Astrocyte (in vitro differentiated cells and primary cell): ENCODE data around the gene CD58. TPM values are rescaled to one million over a fixed set of nuclear protein-coding genes. Genes with fewer than 3 reads are reported as not detected.

Experiments used
- DNase-seq: peaks from one replicate; pipeline ENCODE4 v3.0.0-alpha.2; 2010; ENCODE audit warnings: low read depth
- FAIRE-seq: peaks from 2 replicates; lab custom pipeline; 2011; peaks lifted over from hg19 to GRCh38; lab: Jason Lieb, UNC
- H2AFZ ChIP-seq: 2 replicates; pipeline ENCODE4 v1.6.0; 2012; ENCODE audit warnings: low read depth, low read length, inconsistent platforms
- H3K27ac ChIP-seq: 2 replicates; pipeline ENCODE4 v1.5.1; 2011; ENCODE audit warnings: low read depth, low read length, inconsistent platforms
- H3K27me3 ChIP-seq: 2 replicates; pipeline ENCODE4 v1.6.0; 2011; ENCODE audit warnings: low read length, inconsistent platforms; ENCODE audit not compliant: insufficient read depth
- H3K36me3 ChIP-seq: 2 replicates; pipeline ENCODE4 v1.5.1; 2011; ENCODE audit warnings: low read length, inconsistent platforms; ENCODE audit not compliant: insufficient read depth
- H3K4me1 ChIP-seq: 2 replicates; pipeline ENCODE4 v1.5.1; 2011; ENCODE audit warnings: low read length, inconsistent platforms; ENCODE audit not compliant: insufficient read depth
- H3K4me2 ChIP-seq: 2 replicates; pipeline ENCODE4 v1.6.0; 2012; ENCODE audit warnings: low read length, inconsistent platforms
- H3K4me3 ChIP-seq: 2 replicates; pipeline ENCODE4 v1.5.1; 2011; ENCODE audit warnings: low read depth, mild to moderate bottlenecking, low read length, inconsistent platforms; ENCODE audit not compliant: insufficient read depth
- H3K79me2 ChIP-seq: 2 replicates; pipeline ENCODE4 v1.6.0; 2012; ENCODE audit warnings: mild to moderate bottlenecking, low read length, inconsistent platforms; ENCODE audit not compliant: insufficient read depth
- H3K9ac ChIP-seq: 2 replicates; pipeline ENCODE4 v1.6.0; 2012; ENCODE audit warnings: mild to moderate bottlenecking, low read length, inconsistent platforms
- H3K9me3 ChIP-seq: 2 replicates; pipeline ENCODE4 v1.5.1; 2012; ENCODE audit warnings: low read depth, mild to moderate bottlenecking, low read length, inconsistent platforms; ENCODE audit not compliant: insufficient read depth
- H4K20me1 ChIP-seq: 2 replicates; pipeline ENCODE4 v1.6.0; 2012; ENCODE audit warnings: low read length, inconsistent platforms; ENCODE audit not compliant: insufficient read depth
- H3K27ac Mint-ChIP-seq: one replicate; pipeline ENCODE4 v1.8.0; 2021; ENCODE audit warnings: mild to moderate bottlenecking, mixed read lengths; ENCODE audit not compliant: unreplicated experiment
- H3K27me3 Mint-ChIP-seq: one replicate; pipeline ENCODE4 v1.8.0; 2021; ENCODE audit warnings: low read depth, mixed read lengths; ENCODE audit not compliant: unreplicated experiment
- H3K36me3 Mint-ChIP-seq: one replicate; pipeline ENCODE4 v1.8.0; 2021; ENCODE audit warnings: low read depth, mixed read lengths; ENCODE audit not compliant: unreplicated experiment
- H3K4me1 Mint-ChIP-seq: one replicate; pipeline ENCODE4 v1.8.0; 2021; ENCODE audit warnings: low read depth, mixed read lengths; ENCODE audit not compliant: unreplicated experiment
- H3K4me3 Mint-ChIP-seq: one replicate; pipeline ENCODE4 v1.8.0; 2021; ENCODE audit warnings: mild to moderate bottlenecking, moderate library complexity, mixed read lengths; ENCODE audit not compliant: unreplicated experiment
- H3K9me3 Mint-ChIP-seq: one replicate; pipeline ENCODE4 v1.8.0; 2021; ENCODE audit warnings: mild to moderate bottlenecking, mixed read lengths; ENCODE audit not compliant: unreplicated experiment
- CTCF ChIP-seq: IDR thresholded peaks from 2 replicates; pipeline ENCODE4 v1.5.1; 2011; ENCODE audit warnings: low read depth, mild to moderate bottlenecking, inconsistent platforms, low read length, moderate library complexity; ENCODE audit not compliant: insufficient read depth
- EZH2 ChIP-seq: IDR thresholded peaks from 2 replicates; pipeline ENCODE4 v1.6.1; 2012; ENCODE audit warnings: mild to moderate bottlenecking, low read length, inconsistent platforms; ENCODE audit not compliant: insufficient read depth
- total RNA-seq: library from RNA; stranded (reverse); gene quantifications from 2 replicates; pipeline ENCODE4 v1.2.1, GENCODE V29; 2021

The CD58 gene
- total RNA-seq, 1 donor from 2014 or later: 13.0 TPM

GRCh38 chr1:116497656-116498055 lies 73.2 kb downstream of the CD58 start:
- Mint-ChIP-seq H3K36me3 (peaks cover under 1% of the 10 kb centered on the region), H3K9me3 (peaks cover 2% of the 10 kb centered on the region), H3K4me3 (no peak overlapping the region), H3K27me3 (peaks cover 1% of the 10 kb centered on the region), H3K4me1 (peaks cover 42% of the 10 kb centered on the region), H3K27ac (peak overlapping the region; percentile 66)
- H3K4me1 ChIP-seq: peaks cover 28% of the 10 kb centered on the region
- H3K27me3 ChIP-seq: no peaks in the 10 kb centered on the region
- H3K4me2 ChIP-seq: peak overlapping the region; percentile 23
- no peak overlapping the region for H2AFZ ChIP-seq
- H3K9ac ChIP-seq: no peak overlapping the region
- H3K27ac ChIP-seq: peak overlapping the region; percentile 3
- no peaks in the 10 kb centered on the region for H3K36me3 ChIP-seq
- H3K9me3 ChIP-seq: no peaks in the 10 kb centered on the region
- no peaks in the 10 kb centered on the region for H3K79me2 ChIP-seq
- peak; percentile 83 for DNase-seq
- no peak for FAIRE-seq
- no peaks in the 10 kb centered on the region for H4K20me1 ChIP-seq
- H3K4me3 ChIP-seq: no peak overlapping the region
- TF ChIP-seq EZH2: no peak
- no peak for TF ChIP-seq CTCF

- Histone ChIP-seq H3K27me3 (no peaks in the 10 kb centered on the region), H3K9me3 (no peaks in the 10 kb centered on the region), H4K20me1 (no peaks in the 10 kb centered on the region), H3K4me2 (no peak overlapping the region), H3K4me1 (peaks cover 31% of the 10 kb centered on the region), H2AFZ (no peak overlapping the region), H3K36me3 (no peaks in the 10 kb centered on the region), H3K79me2 (no peaks in the 10 kb centered on the region), H3K4me3 (no peak overlapping the region), H3K27ac (no peak overlapping the region), H3K9ac (no peak overlapping the region)
- H3K4me1 Mint-ChIP-seq: peaks cover 49% of the 10 kb centered on the region
- H3K4me3 Mint-ChIP-seq: peak overlapping the region; percentile 57
- H3K36me3 Mint-ChIP-seq: no peaks in the 10 kb centered on the region
- DNase-seq: no peak
- peak overlapping the region; percentile 71 for H3K27ac Mint-ChIP-seq
- H3K9me3 Mint-ChIP-seq: no peaks in the 10 kb centered on the region
- H3K27me3 Mint-ChIP-seq: peaks cover 1% of the 10 kb centered on the region
- no peak for FAIRE-seq
- no peak for TF ChIP-seq EZH2
- TF ChIP-seq CTCF: no peak
Measured at GRCh38 chr1:116496898-116497297, 73.9 kb downstream of the CD58 start.

- Histone ChIP-seq H3K27ac (no peak overlapping the region), H3K36me3 (no peaks in the 10 kb centered on the region), H4K20me1 (no peaks in the 10 kb centered on the region), H3K4me3 (no peak overlapping the region), H3K4me2 (no peak overlapping the region), H3K9me3 (no peaks in the 10 kb centered on the region), H3K4me1 (peaks cover 32% of the 10 kb centered on the region), H3K9ac (no peak overlapping the region), H3K27me3 (no peaks in the 10 kb centered on the region), H3K79me2 (no peaks in the 10 kb centered on the region), H2AFZ (no peak overlapping the region)
- Mint-ChIP-seq H3K9me3 (no peaks in the 10 kb centered on the region), H3K4me1 (peaks cover 51% of the 10 kb centered on the region), H3K4me3 (peak overlapping the region; percentile 57), H3K27me3 (peaks cover 1% of the 10 kb centered on the region), H3K36me3 (no peaks in the 10 kb centered on the region), H3K27ac (peak overlapping the region; percentile 71)
- TF ChIP-seq CTCF (no peak), EZH2 (no peak)
- no peak for DNase-seq
- no peak for FAIRE-seq
Measured at GRCh38 chr1:116496380-116496779, 74.4 kb downstream of the CD58 start.
